Right atrium auricular region (tissue), 2 donors: ENCODE data around the gene SMG7. TPM values are rescaled to one million over a fixed set of nuclear protein-coding genes. Genes with fewer than 3 reads are reported as not detected.
A peak's percentile ranks its signal among the peaks of the same experiment; 100 is the strongest.

Source experiments
- DNase-seq: peaks from one replicate; pipeline ENCODE4 v3.0.0-alpha.2; 2019; ENCODE audit warnings: low spot score
- H3K27ac ChIP-seq, 2 donors: fragments of 200-600 bp; sonication (generic); 1 replicate in 1 of 2; 2 replicates in 1 of 2; pipeline ENCODE4 v1.5.1; 2016 to 2019
- H3K27me3 ChIP-seq, 2 donors: fragments of 200-600 bp; sonication (generic); one replicate each; pipeline versions ENCODE4 v1.5.1 to v1.6.0; 2017 to 2019
- H3K36me3 ChIP-seq: fragments of 200-600 bp; sonication (generic); one replicate; pipeline ENCODE4 v1.5.1; 2016
- H3K4me1 ChIP-seq, 2 donors: fragments of 200-600 bp; sonication (generic); one replicate each; pipeline versions ENCODE4 v1.5.1 to v1.6.0; 2017 to 2019
- H3K4me3 ChIP-seq, 2 donors: fragments of 200-600 bp; sonication (generic); 1 replicate in 1 of 2; 2 replicates in 1 of 2; pipeline ENCODE4 v1.5.1; 2017 to 2019; ENCODE audit warnings: mild to moderate bottlenecking in 1 of 2, moderate library complexity in 1 of 2
- H3K9me3 ChIP-seq, 2 donors: fragments of 200-600 bp; sonication (generic); one replicate each; pipeline ENCODE4 v1.5.1; 2019
- total RNA-seq, 2 donors: library from RNA; depleted of rRNA; stranded (reverse); fragments of >200 nt; gene quantifications; one replicate each; pipeline ENCODE4 v1.1.0, GENCODE V29; 2016
- TF ChIP-seq, protein P1 (sequence below), 2 donors: fragments of 200-600 bp; sonication (generic); IDR thresholded peaks; one replicate each; pipeline ENCODE4 v1.5.1; 2019; ENCODE audit warnings: antibody characterized with exemption in 2 of 2

The SMG7 gene
- total RNA-seq, 2 donors from 2014 or later = 42.0 to 43.6 TPM

DNA sequence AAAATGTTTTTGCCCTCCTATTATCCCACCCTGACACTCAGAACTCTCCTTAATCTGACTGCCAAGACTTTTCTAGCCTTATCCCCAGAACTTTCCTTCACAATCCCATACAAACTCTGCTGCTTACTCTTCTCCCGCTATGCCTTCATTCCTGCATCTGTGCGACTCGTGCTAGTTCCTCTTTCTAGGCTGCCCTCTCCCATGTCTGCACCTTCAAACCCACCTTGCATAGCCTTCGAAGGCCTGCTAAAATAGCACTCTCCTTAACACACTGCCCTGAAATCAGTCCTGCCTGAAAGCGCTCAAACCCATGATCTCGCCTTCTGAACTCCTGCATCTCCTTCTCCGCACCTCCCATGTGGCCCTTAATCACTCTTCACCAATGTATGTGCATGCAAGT is 120.4 kb downstream of the SMG7 start:
- no peak overlapping the region for H3K4me3 ChIP-seq
- H3K36me3 ChIP-seq = no peaks in the 10 kb centered on the region
- H3K9me3 ChIP-seq = no peaks in the 10 kb centered on the region
- no peak for DNase-seq
- TF ChIP-seq, protein P1, sequence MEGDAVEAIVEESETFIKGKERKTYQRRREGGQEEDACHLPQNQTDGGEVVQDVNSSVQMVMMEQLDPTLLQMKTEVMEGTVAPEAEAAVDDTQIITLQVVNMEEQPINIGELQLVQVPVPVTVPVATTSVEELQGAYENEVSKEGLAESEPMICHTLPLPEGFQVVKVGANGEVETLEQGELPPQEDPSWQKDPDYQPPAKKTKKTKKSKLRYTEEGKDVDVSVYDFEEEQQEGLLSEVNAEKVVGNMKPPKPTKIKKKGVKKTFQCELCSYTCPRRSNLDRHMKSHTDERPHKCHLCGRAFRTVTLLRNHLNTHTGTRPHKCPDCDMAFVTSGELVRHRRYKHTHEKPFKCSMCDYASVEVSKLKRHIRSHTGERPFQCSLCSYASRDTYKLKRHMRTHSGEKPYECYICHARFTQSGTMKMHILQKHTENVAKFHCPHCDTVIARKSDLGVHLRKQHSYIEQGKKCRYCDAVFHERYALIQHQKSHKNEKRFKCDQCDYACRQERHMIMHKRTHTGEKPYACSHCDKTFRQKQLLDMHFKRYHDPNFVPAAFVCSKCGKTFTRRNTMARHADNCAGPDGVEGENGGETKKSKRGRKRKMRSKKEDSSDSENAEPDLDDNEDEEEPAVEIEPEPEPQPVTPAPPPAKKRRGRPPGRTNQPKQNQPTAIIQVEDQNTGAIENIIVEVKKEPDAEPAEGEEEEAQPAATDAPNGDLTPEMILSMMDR (IDR thresholded peaks at IDR 0.05) = no peak
- no peak overlapping the region for H3K27ac ChIP-seq
- H3K27me3 ChIP-seq = no peaks in the 10 kb centered on the region
- H3K4me1 ChIP-seq = no peaks in the 10 kb centered on the region

DNA sequence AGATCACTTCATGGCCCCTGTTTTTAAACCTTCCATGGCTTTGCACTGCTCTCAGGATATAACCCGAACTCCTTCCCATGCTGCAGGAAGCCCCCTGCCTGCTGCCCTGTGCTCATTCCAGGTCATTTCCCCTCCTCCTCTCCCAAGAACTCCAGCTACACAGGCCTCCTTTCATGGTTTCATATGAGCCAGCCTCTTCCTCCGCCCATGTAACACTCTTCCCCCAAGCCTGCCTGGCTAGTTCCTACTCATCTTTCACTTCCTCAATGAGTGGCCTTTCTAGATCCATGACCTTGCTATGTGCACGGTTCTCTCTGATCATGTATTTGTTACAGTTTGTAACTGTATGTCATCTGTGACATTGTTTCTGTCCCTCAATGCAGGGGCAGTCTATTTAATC is 121.1 kb downstream of the SMG7 start:
- H3K4me1 ChIP-seq = no peaks in the 10 kb centered on the region
- no peaks in the 10 kb centered on the region for H3K9me3 ChIP-seq
- no peak overlapping the region for H3K27ac ChIP-seq
- no peak for DNase-seq
- TF ChIP-seq, protein P1 (IDR thresholded peaks at IDR 0.05) = no peak
- H3K27me3 ChIP-seq = no peaks in the 10 kb centered on the region
- no peak overlapping the region for H3K4me3 ChIP-seq
- no peaks in the 10 kb centered on the region for H3K36me3 ChIP-seq

DNA sequence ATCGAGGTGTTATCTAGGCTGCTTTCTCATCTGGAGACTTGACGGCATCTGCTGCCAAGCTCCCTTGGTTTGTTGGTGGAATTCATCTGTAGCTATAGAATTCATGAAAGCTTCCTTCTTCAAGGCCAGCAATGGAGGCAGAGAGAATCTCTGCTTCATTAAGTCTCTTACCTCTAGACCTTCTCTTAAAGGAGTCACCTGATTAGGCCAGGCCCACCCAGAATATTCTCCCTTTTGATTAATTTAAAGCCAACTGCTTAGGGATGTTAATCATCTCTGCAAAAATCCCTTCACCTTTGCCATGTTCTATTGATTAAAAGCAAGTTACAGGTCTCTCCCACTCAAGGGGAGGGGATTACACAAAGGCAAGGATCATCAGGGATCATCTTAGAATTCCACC is 123.2 kb downstream of the SMG7 start:
- no peaks in the 10 kb centered on the region for H3K36me3 ChIP-seq
- H3K27me3 ChIP-seq = no peaks in the 10 kb centered on the region
- H3K4me3 ChIP-seq = no peak overlapping the region
- TF ChIP-seq, protein P1 (IDR thresholded peaks at IDR 0.05) = no peak
- H3K4me1 ChIP-seq = peaks cover 0 to 6% of the 10 kb centered on the region in 2 donors
- no peaks in the 10 kb centered on the region for H3K9me3 ChIP-seq
- DNase-seq = no peak
- H3K27ac ChIP-seq = no peak overlapping the region

GRCh38 chr1:183596500-183596899 is 124.2 kb downstream of the SMG7 start:
- no peaks in the 10 kb centered on the region for H3K9me3 ChIP-seq
- DNase-seq = no peak
- H3K27me3 ChIP-seq = no peaks in the 10 kb centered on the region
- peaks cover 0 to 8% of the 10 kb centered on the region in 2 donors for H3K4me1 ChIP-seq
- H3K27ac ChIP-seq = no peak overlapping the region
- H3K4me3 ChIP-seq = no peak overlapping the region
- TF ChIP-seq, protein P1 (IDR thresholded peaks at IDR 0.05) = no peak
- H3K36me3 ChIP-seq = no peaks in the 10 kb centered on the region

DNA sequence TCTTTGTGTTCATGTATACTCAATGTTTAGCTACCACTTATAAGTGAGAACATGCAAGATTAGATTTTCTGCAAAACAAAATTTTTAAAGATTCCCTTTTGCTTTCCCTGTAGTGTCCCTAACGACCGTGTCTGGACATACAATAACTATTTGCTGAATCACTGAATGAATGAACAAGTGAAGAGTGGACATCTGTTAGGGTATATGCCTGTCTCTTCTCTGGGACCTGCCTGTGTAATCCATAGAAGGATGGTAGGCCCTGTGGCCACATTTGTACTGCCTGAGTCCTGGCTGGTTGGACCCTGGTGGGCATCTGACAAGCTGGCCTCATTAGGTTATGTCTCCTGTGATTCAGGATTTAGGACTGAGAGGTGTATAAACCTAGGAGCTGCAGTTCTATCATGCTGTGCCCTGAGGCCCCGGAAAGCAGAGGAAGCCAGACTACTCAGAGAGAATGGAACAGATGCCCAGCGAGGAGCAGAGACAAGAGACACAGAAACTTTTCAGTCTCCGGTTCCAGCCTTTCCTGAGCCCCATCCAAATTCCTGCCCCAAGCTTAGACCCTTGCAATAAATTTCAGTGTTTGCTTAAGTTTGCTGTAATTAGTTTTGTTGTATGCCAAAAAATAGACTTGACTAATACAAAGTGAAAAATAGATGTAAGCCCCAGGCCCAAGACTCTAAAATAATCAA is 125.5 kb downstream of the SMG7 start:
- Histone ChIP-seq H3K4me1 (peaks cover 0 to 8% of the 10 kb centered on the region in 2 donors), H3K9me3 (no peaks in the 10 kb centered on the region), H3K36me3 (no peaks in the 10 kb centered on the region), H3K27me3 (no peaks in the 10 kb centered on the region), H3K27ac (no peak overlapping the region), H3K4me3 (no peak overlapping the region)
- DNase-seq = no peak
- TF ChIP-seq, protein P1 (IDR thresholded peaks at IDR 0.05) = no peak

- H3K4me1 ChIP-seq = peaks cover 0 to 8% of the 10 kb centered on the region in 2 donors
- no peak overlapping the region for H3K4me3 ChIP-seq
- no peaks in the 10 kb centered on the region for H3K9me3 ChIP-seq
- H3K36me3 ChIP-seq = no peaks in the 10 kb centered on the region
- TF ChIP-seq, protein P1 (IDR thresholded peaks at IDR 0.05) = no peak
- no peaks in the 10 kb centered on the region for H3K27me3 ChIP-seq
- no peak for DNase-seq
- peak overlapping the region in 1 of 2 donors; percentile 17 for H3K27ac ChIP-seq
These were observed 126.1 kb downstream of the SMG7 start for GRCh38 chr1:183598386-183598785.
